ENCODE results near the gene PDPN.

DNA sequence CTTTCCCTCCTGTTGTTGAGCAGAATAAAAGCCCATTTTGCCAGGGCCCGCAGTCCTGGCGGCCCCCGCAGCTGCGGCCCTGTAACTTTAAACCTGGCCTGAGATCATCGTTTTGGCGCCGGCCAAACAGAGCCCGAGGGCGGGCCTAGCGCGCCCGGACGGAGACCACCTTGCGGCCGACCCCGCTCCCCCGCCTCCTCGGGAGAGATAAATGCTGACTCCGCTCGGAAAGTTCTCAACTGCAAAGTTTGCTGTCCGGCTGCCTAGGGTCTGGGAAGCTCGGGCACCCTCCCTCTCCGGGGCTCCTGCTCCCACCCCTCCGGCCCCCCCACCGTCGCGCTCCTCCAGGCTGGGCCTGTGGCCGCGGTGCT lies at the start of gene PDPN:
- TF ChIP-seq MCM5 (IDR thresholded peaks at IDR 0.05; ENCODE audit: low read depth) = no peak
- no peak for TF ChIP-seq NONO (IDR thresholded peaks at IDR 0.05; ENCODE audit: low read depth in 2 of 2, low read length in 1 of 2)
- TF ChIP-seq BRD4 (IDR thresholded peaks at IDR 0.05) = no peak
- no peak for TF ChIP-seq ESRRA (IDR thresholded peaks at IDR 0.05; ENCODE audit: borderline replicate concordance, low read depth)
- no peak for TF ChIP-seq ZNF354B (CRISPR knock-in tag; IDR thresholded peaks at IDR 0.05)

All from K562 (cell line).